GM21528 (cell line): Measurements from ENCODE around the gene ADGRD2.

Experiments
- ATAC-seq: cut with Tn5 transposase; IDR thresholded peaks from one replicate; pipeline ENCODE4 v1.9.1; 2021; ENCODE audit warnings: mild to moderate bottlenecking, moderate library complexity; ENCODE audit not compliant: unreplicated experiment, low FRiP score

Gene ADGRD2

GRCh38 chr9:124506931-124507879, 57.0 kb downstream of the ADGRD2 start, which contains the start of gene NR5A1:
Gene NR5A1, minus strand, starts transcription at chr9:124507399. Its CDS starts 4,004 bp downstream, at chr9:124503395.
- ATAC-seq = no peak

- ATAC-seq = no peak
Observed at GRCh38 chr9:124507880-124508423, 57.7 kb downstream of the ADGRD2 start.

- no peak for ATAC-seq
Observed at GRCh38 chr9:124510650-124511425, 60.6 kb downstream of the ADGRD2 start.

DNA sequence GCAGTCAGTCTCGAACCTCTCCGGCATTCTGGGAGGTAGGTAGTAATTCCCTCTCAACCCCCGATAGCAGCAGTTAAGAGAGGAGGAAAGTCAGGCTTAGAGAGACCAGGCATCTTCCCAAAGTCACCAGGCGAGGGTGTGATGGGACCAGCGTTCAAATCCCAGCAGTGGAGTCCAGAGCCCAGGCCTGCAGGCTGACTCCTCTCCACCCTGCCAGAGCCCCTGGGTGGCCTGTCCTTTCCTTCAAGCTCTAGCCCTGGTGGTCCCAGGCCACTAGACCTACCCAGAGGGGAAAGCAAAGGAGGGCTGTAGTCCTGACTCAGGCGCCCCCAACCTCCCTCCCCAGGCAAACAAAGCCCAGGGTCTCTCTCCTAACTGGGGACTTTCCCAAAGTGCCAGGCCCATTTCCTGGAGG, 61.2 kb downstream of the ADGRD2 start:
- no peak for ATAC-seq

DNA sequence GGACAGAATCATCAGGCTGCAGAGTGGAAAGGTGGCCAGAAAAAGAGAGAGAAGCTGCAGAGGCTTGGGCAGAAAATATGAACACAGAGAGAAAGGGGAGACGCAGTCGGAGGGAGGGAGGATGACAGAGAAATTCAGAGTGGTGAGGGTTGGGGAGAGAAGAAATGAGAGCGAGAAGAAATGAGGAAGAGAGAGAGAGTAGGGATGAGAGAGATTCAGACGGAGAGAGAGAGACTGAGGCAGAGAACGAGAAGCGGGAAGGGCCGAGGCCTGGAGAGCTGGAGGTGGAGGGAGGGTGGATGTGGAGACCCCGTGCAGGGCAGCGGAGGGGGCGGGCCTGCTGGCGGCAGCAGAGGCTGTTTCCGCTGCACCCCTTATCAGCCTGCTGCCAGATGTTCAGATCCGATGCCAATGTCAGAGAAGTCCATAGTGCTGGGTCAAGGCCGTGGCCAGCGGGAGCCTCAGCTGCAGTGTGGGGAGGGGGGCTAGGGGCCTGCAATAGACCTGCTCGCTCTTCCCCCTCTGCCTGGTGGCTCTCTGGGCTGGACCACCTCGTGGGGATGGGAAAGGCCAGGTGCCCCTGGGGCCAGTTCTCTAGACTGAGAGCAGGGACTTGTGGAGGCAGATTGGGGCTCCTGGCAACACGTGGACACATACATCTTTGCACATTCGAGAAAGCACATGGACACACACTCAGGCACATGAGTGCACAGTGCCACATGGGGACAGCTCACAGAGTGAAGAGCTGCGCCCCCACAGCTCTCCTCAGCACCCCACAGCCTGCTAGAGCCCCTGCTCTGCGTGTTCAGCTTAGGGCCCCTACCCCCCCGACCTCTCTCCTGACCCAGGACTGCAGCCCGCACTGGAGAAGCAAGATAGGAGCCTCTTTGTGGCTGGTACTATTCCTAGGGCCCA, 61.9 kb downstream of the ADGRD2 start:
- ATAC-seq = no peak

DNA sequence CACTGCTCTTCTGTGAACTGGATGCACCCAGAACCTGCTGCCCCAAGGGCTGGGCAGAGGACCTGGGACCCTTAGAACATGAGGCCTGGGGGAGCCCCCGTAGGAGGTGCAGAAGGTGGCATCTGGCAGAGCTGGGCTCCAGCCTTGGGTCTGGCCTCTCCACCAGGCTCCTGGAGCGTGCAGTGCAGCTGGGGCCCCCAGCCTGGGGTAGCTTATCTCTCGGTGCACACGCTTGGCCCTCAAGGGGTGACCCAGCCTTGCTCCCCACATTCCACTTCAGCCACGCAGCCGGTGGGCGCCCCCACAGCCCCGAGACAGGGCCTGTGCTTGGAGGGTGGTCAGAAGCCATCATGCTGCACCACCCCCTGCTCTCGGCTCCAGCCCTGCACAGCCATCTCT, 62.6 kb downstream of the ADGRD2 start:
- no peak for ATAC-seq

- ATAC-seq = no peak
Observed at GRCh38 chr9:124513376-124513994, 63.2 kb downstream of the ADGRD2 start.

GRCh38 chr9:124514125-124514524, 63.9 kb downstream of the ADGRD2 start:
- ATAC-seq = no peak

GRCh38 chr9:124514874-124515273, 64.6 kb downstream of the ADGRD2 start:
- ATAC-seq = no peak

DNA sequence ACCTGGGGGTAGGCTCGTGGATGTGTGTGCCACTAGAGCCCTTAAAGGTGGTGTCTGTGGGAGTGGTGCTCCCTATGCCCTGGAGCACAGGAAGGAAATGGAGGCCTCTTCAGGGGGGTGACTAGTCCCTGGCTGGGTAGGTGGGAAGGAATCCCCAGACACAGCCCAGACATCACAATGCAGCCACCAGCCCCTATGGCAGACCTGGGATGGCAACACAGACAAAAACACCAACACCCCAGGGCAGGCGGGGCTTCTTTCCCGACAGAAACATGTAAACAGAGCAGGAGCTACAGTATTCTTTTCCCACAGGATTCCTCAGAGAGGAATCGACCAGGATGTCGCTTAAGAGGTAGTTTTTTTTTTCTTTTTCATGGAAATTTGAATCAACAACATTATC, 67.3 kb downstream of the ADGRD2 start:
- ATAC-seq = no peak

DNA sequence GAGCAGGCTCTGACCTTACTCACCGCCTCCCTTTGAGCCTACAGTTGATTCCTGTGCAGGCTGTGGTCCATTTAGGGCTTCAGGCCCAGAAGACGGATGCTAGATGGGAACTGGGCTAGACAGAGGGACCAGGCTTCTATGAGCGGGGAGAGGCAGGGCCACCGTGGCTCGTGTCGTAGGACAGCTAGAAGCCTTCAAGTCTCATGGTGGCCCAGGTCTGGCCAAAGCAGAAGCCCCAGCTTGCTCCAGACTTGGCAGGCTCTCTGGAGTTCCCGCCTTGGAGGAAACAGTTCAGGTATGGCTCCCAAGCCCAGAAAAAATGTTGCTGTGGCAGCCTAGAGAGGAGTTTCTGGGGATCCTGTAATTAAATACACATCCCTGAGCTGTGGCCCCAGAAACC, 67.9 kb downstream of the ADGRD2 start:
- ATAC-seq = no peak

DNA sequence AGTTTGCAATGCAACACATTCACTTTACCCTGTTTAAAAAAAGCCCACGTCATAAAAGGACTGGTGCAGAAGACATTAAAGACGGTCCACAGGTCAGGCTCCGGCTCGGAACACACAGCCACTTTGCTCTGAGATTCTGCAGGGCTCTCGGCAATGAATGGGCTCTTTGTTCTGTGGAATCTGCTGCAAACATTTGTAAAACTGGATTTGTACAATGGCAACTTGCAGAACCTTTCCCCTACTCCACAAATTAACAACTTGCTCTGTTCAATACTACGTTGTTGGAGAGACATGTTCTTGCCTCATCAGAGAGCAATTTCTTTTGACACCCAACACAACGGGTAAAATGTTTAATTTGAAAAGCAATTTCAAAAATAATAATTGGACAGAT, 70.0 kb downstream of the ADGRD2 start:
- ATAC-seq = no peak

- no peak for ATAC-seq
Observed at GRCh38 chr9:124521142-124521541, 70.9 kb downstream of the ADGRD2 start.

DNA sequence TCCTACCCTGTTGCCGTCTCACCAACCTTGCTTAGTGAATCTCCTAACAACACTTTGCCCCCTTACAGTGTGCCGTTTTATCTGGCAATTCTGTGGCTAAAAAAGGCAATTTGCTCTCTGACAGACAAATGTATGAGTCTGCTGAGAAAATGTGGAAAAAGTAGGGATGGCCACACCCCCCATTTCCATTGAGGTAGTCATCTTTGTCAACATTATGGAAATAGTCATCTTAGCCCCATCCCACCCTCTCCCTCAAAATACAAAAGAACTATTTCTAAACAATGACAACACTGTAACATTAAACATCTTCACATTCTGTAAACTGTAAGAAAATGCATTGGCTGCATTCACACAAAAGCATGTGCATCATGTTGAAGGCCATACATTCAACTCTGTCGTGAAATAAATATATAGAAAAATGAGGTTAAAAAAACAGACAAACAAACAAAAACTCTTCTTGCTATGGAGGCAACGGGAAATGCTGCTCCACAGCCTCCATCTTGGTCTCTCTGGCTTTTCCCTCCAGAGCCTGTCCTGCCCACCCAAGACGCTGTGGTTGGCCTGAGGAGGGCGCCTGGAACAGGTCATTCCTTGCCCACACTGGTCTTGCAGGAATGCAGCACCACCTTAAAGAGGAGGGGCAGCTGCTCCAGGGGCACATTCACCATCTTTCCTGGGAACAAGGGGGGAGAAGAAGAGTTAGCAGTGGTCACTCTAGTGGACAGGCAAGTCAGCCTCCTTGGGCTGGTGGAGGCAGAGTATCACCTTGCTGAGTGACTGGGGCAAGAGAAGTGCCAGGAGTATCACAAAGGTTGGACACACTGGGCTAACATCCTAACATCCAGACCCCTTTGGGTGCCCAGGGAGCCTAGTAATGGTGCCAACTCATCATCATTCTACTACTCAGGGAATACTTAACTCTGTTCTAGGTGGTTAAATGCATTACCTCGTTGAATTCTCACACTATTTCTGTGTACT, 72.2 kb downstream of the ADGRD2 start:
- no peak for ATAC-seq

- no peak for ATAC-seq
Observed at GRCh38 chr9:124526174-124526573, 75.9 kb downstream of the ADGRD2 start.

DNA sequence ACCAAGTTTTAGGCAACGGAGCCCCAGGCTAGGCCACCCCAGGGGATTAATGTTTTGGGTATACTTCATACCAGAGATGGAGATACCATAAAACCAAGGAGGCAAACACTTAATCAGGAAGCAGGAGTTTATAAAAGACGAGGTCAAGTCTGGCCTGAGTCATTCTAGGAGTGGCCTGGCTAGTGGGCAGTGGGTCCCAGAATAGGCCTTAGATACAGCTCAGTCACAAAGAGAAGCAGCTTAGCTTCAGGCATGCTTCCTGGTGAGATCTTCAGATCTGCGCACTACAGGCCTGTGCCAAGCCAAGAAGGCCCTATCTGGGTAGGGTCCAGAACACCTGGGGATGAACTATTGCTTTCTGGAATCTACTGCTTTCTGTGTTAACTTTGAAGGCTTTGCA, 77.5 kb downstream of the ADGRD2 start:
- no peak for ATAC-seq
